Islet of Langerhans (tissue), 1 donor: ENCODE measurements around the gene KIAA1328.

Source experiments
- FAIRE-seq: peaks from one replicate; lab custom pipeline; 2011; peaks lifted over from hg19 to GRCh38; lab: Jason Lieb, UNC

KIAA1328 gene

DNA sequence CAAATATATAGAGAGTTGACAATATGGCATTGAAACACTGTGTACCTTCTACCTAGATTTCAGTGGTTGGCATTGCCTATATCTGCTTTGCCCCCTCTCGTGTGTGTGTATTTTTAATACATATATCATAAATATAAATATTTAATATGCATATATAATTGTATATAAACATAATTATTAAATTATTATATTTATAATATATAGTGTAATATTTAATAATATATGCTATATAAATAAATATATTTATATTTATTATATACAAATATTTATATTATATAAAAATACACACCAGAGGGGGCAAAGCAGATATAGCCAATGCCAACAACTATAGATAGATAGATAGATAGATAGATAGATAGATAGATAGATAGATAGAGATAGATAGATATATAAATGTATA, 124.1 kb downstream of the KIAA1328 start:
- no peak for FAIRE-seq

DNA sequence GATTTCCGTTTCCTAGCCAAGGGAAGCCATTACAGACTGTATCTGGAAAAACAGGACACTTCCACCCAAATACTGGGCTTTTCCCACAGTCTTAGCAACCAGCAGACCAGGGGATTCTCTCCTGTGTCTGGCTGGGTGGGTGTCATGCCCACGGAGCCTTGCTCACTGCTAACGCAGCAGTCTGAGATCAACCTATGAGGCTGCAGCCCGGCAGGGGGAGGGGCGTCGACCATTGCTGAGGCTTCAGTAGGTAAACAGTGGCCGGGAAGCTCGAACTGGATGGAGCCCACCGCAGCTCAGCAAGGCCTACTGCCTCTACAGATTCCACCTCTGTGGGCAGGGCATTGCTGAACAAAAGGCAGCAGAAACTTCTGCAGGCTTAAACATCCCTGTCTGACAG, 131.1 kb downstream of the KIAA1328 start:
- no peak for FAIRE-seq

DNA sequence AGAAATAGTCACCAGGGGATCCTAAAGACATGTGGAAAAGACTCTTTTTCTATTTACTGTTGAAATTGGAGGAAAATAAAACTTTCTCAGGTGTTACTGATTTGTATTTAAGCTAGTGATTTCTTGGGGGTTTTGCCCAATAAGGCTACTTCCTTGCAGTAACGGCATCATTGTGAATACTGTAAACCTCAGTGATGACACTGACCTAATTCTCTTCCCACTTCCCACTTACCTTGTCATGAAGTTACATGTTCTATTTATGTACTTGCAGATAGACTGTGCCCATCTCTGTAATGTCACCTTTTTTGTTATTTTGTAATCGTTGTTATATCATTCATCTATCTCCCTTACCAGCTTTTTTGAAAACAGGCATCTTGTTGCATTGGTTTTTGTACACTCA, 134.5 kb downstream of the KIAA1328 start:
- no peak for FAIRE-seq

DNA sequence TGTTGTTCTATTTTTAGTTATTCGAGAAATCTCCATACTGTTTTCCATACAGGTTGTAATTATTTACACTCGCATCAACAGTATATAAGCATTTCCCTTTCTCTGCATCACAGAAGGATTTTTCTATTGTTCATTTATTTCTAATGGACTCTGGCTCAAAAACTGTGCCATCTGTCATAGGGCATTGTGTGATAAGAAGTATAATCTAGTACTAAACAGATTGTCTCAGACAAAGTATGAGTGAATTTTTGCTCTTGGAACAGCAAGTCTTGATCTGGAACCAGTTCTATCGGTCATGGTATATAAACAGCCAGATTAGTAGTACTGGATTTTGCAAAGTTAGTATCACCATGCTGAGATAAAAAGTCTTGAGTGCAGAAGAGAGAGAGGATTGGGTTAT, 145.8 kb downstream of the KIAA1328 start:
- no peak for FAIRE-seq

DNA sequence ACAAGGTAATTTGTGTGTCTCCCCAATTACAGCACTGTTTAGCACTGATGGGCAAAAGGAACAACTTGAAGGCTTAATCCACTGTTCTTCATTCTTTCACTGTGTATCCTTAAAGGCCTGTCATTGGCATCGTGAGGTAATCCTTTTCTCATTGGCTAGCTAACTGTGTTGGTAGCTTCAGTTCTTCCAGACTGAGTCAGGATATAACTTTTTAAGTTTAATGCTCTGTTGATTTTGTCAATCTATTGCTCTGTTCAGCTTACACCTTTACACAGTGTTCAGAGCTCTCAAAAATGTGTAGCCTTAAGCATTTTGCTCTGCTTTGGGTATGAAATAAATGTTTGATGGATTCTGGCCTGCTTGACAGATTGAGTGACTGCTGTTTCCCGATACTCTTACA, 148.2 kb downstream of the KIAA1328 start:
- FAIRE-seq = no peak

DNA sequence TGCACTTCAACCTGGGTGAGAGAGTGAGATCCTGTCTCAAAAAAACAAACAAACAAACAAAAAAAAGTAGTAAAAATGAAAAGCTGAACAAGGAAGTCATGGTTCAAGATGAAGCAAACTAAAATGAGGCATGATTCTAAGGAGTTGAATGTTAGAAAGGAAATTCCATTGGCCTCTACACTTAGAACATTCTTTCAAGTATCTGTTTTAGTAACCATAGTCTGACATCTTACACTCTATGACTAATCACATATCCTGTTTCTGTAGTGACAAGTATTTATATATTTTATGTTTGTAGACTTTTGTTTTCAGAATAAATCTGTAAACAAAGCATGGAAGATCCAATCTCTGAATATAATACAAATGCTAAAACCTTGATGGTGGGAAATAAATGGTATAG, 164.1 kb downstream of the KIAA1328 start:
- FAIRE-seq = no peak

DNA sequence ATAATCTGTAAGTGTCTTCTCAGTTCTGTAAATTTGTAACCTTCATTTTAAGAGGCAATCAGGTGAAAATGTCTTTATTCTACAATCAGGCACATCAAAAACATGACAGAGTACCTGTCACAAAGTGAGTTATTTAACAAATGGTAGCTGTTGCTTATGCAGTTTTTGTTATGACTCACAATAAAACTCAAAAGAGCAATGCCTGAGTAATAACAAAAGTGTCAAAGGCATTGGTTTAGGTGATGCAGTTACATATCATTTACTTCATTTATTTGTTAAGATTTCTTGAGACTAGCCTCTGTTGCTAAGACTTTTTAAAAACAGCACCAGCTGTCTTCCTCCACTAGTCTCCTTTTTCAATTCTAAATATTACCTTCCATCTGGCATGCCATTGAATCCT, 177.8 kb downstream of the KIAA1328 start:
- FAIRE-seq = no peak

DNA sequence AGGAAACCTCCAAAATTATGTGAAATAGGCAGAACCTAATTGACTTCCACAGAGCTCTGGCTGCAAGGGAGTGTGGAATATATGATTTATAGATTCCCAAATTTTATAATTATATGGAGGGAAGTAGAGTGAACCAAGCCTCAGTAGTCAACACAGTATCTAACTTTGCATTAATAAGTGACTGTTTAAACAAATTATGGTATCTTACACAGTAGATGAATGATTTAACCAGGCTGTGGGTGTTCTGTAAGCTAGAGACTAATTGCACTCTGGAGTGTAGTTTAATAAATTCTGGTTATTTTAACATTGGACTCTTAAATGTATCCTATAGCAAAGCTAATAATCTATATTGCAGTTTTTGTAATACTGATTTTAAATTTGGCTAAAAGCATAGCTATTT, 183.5 kb downstream of the KIAA1328 start:
- no peak for FAIRE-seq

DNA sequence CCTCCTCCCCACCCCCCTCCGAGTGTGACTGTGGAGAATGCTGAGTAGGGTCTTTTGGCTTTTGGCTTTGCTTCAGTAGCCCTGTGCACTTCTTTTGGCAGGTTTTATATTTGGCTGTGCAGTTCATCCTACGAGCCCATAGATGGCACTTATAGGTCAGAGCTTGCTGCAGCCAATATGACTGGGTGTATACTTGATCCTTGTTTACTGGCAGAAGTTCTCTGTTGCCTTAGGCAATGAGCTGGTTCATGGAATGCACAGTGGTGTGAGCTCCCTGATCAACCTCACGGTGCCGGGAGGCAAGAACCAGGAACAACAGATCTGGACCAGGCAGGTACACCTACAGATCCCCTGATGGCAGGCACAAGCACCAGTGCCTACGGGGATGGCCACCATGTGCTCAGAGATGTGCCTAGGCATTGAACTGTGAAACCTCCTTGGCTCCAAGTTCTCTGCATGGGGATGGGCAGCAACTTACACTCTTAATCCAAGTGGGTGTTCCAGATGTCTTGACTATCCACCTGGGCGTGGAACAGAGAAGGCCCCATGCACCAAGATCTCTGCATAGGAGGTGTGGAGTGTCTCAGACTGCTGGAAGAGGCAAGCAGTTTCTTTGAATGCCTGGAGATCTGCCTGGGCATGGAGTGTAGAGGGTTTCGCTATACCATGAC, 190.4 kb downstream of the KIAA1328 start:
- FAIRE-seq = no peak

DNA sequence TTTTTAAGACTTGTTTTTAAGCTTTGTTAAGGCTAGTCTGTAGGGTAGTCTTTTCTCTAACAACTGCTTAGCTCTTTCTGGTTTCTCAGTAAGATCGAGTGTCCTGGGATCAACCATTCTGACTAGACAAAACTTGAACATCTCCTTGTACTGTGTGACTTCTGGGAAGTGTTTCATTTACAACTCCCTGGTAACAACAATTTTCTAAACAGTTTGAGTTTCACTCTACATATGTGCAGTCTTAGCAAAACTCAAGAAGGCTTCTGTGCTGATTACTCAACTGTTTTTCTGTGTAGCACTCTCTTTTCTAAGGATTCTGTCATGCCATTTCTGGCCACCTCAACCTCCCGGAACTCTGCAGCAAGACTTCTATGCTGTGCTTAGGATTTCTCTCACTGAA, 204.5 kb downstream of the KIAA1328 start:
- FAIRE-seq = no peak

DNA sequence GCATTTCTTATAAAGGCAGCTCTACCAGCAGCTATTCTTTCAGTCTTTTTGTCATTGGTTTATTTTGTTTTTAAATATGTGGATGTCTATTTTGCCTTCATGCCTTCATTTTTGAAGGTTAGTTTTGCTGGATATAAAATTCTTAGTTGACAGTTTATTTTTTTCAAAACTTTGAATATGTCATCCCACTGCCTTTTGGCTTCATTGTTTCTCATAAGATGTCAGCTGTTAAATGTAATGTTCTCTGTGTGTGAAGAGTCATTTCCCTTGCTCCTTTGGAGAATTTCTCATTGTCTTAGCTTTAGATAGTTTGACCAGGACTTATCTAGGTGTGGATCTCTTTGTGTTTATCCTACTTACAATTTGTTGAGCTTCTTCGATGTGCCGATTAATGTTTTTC, 213.5 kb downstream of the KIAA1328 start:
- no peak for FAIRE-seq

DNA sequence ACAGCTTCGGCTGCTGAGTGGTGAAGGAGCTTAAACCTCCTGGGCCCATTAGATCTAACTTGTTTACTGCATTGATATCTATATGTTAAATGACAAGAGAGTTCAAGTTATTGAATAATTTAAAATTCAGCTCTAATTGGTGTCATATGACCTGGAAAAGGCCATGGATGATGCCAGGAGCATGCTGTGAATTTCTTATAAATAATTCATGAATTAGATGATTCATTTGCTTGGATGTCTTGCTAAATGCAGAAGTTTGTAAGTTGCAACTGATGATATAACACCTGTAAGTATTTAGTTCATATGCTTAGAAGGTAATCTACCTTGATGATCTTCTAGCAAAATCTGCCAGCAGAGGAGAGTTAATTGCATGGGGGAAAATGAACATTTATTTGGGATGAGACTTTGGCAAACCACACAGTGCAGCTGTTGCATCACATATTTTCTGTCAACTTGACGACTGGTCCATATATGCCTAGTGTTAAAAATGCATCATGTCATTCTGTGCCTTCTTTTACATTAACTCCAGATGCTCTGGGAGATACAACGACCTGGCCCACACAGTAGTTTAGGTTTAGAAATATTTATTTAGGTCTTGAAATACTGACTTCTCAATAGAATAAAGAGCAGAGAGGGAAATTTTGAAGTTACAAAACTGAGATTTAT, 226.3 kb downstream of the KIAA1328 start:
- FAIRE-seq = no peak

DNA sequence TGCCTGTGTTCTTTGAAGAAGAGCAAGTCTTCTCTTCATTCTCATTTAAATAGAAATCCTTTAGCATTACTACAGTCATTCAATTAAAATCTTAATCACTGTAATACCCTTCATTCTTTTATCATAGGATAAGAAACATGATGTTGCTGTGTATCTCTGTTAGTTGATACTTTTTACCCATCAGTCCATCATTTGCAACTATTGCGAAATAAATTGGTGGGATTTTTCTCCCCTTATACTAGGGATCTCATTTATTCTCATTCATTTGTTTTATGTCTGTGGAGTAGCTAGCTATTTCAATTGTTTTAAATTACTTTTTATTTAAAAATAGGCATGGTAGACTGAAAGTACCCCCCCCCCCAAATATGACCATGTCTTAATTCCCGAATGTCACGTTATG, 235.3 kb downstream of the KIAA1328 start:
- FAIRE-seq = no peak

DNA sequence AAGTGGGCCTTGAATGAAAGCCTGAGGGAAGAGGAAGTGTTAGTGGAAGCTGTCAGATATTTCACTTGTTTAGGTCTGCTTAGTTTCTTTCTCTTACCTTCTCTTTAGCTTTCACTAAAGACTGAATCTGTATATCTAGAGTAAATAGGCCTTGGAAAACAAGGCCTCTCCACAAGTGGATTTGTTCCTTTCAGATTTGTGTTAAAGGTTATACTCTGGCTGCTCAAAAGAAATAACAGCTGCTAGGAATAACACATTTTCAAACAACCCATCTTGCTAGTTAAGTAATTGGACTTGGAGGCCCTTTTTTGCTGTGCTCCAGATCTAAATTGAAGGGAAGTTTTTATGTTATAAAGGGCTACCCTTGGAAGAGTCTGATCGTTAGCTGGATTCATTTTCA, 236.3 kb downstream of the KIAA1328 start:
- no peak for FAIRE-seq

DNA sequence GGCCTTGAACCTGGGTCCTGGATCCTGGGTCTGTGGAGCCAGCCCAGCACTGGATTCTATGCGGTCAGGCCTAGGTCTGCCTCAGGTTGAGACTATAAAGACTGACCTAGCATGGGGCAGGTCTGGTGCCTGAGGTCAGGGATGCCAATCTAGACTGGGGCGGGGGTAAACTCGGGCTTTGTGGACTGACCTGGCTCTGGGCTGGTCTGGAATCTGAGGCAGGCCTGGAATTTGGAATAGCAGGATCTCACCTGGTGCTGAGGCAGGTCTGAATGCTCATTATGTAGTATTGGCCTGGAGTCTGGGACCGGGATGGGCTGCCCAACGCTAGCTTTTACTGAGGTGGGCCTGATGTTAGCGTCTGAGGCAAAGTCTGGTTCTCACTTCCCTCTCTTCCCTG, 256.0 kb downstream of the KIAA1328 start:
- no peak for FAIRE-seq

DNA sequence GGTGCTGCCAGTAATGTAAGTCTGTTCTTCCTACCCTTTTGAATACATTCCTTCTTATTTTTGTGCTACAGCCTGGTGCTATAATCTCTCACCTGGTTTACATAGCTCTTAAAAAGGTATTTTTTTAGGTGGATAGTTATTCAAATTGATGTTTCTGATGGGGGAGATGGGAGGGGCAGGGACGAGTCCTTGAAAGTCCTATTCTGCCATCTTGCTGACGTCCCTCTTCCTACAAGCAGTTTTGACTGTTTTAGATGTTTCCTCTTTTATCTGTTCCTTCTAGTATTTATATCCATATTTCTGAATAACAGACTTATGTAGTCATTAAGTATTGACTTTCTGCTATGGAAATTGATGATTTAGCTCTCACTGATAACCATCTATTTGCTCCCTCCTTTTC, 256.4 kb downstream of the KIAA1328 start:
- no peak for FAIRE-seq

DNA sequence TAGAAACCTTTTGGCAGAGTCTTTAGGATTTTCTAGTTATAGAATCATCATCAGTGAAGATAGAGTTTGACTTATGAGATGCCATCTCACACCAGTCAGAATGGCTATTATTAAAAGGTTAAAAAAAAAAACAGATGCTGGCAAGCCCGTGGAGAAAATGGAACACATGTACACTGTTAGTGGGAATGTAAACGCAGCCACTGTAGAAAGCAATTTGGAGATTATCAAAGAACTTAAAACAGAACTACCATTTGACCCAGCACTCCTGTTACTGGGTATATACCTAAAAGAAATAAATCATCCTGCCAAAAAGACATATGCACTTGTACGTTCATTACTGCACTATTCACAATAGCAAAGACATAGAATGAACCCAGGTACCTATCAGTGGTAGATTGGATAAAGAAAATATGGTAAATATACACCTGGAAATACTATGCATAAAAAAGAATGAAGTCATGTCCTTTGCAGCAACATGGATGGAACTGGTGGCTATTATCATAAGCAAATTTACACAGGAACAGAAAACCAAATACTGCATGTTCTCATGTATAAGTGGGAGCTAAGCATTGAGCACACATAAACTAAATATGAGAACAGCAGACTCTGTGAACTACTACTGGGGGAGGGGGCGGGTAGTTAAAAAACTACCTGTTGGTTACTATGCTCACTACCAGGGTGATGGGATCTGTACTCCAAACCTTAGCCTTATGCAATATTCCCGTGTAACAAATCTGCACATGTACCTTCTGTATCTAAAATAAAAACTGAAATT, 279.0 kb downstream of the KIAA1328 start:
- no peak for FAIRE-seq

DNA sequence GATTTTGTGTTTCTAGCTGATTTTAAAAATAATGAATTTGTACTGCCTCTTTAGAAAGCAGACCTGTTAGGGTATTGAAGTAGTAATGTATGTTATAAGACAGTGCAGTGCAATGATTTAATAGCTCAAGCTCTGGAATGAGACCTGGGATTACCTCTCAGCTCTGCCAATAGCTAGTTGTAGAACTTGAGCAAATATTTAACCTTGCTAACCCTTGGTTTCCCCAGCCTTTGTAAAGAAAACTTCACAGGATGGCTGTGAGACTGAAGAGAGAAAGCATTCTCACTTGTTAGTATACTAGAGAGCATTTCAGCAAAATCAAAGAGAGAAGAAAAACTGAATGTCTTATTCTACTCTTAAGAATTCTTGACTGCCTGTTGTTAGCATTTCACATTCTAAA, 293.9 kb downstream of the KIAA1328 start:
- no peak for FAIRE-seq

DNA sequence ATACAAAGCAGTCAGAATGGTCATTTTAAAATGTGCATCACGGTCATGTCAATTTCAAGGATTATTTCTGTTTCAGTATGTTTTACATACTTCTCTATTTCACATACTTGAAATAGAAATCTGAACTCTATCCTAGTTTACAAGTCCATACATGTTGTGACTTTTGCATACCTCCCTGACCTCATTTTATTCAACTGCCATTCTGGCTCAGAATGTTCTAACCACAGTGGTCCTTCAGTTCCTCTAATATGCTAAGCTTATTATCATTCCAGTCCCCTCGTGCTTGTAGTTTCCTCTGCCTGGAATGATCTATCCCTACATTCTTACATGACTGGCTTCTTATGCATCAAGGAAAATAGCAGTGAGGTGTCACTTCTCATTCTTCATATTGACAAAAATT, 295.6 kb downstream of the KIAA1328 start:
- no peak for FAIRE-seq

DNA sequence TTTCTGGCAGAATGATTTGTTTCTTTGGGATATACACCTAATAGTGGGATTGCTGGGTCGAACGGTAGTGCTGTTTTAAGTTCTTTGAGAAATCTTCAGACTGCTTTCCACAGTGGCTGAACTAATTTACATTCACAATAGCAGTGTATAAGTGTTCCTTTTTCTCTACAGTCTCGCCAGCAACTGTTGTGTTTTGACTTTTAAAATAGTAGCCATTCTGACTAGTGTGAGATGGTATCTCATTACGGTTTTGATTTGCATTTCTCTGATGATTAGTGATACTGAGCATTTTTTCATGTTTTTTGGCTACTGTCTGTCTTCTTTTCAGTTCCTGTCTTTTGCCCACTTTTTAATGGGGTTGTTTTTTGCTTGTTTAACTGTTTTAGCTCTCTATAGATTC, 306.2 kb downstream of the KIAA1328 start:
- FAIRE-seq = no peak

DNA sequence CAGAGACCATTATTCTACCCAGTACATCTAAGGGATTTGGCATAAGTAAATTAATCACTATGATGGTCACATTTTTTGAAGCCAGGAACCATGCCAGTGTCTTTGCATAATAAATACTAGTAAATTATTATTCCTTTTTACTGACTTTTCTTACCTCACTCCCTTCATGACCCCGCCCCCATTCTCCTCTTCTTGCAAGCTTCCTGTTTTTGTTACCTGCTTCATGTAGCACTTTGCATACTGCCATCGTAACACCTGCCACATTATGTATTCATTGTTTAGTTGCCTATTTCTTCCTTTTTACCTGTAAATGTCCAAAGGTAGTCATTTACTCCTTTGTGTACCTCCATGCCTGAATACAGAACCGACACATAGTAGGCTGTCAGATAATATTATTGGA, 309.5 kb downstream of the KIAA1328 start:
- no peak for FAIRE-seq

DNA sequence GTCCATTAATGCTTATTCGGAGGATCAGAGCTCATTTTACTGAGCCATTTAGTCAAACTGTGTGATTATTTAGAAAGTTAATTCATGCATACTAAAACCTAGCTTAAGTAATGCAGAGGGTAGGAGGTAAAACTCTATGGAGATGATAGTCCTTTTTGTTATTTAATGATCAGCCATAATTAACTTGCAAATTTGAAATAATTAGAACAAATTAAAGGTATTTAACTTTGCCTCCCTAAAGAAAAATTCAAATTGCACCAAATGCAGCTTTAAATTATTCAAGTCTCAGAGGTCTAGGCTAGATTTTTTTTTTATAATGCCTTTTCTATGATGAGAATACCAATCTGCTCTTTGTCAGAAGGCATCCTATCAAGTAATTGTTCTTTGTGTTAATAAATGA, 310.9 kb downstream of the KIAA1328 start:
- FAIRE-seq = no peak

DNA sequence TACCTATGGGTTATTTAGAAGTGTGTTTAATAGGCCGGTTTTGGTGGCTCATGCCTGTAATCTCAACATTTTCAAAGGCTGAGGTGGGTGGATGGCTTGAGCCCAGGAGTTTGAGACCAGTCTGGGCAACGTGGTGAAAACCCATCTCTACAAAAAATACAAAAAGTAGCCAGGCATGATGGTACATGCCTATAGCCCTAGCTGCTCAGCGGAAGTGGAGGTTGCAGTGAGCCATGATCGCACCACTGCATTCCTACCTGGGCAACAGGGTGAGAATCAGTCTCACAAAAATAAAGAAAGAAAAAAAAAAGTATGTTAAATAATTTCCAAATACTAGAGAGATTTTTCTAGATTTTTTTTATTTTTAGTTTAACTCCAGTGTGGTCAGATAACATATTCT, 316.0 kb downstream of the KIAA1328 start:
- no peak for FAIRE-seq
